ENCODE results near the gene WWTR1. TPM values are rescaled to one million over a fixed set of nuclear protein-coding genes. Genes with fewer than 3 reads are reported as not detected.

WWTR1 gene
- total and polyA plus RNA-seq, 2 of the 4 experiments (the other 2 are of a cell fraction), result 38.9 to 65.3 TPM

DNA sequence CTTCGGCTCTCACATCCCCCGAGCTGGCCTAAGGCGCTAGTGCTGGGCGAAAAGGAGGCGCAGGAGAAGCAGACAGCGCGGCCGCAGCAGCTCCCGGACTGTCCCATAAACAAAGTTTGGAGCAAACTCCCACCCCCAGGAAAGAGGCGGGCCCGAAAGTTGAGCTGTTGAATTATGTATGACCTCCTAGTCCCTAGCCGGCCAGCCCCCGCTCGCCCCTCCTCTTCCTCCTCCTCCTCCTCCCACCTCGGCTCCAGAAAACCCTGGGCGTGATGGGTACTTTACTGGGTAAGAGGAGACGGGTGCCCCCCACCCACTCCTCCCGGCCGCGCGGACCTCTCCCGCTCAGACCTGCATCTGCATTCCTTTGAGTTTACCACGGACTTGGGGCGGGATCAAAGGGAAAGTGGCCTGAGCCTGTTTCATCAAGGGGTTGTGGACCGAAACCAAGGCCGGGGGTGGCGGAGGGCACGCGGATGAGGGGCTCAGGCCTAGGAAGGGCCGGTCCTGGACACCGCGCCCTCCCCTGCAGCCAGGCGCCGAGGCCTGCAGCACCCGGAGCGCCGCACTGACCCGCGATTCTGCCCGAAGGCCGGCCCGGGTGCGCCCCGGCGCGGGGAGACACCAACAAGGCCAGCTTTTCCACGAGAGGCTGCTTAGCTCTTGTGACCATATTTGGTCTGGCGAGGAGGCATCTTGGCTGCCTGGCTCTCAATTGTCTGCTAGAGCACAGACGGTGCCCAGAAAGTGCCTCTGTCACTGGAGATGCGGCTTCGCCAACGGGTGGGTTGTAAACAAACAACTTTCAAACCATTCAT lies at the start of gene WWTR1 (continued):
- 0 out of 2 replicates have a peak, but pooled peaks have one; percentile 9 for TF ChIP-seq FOS (IDR thresholded peaks at IDR 0.05; ENCODE audit: low read depth, low read length)
- TF ChIP-seq, protein P1, sequence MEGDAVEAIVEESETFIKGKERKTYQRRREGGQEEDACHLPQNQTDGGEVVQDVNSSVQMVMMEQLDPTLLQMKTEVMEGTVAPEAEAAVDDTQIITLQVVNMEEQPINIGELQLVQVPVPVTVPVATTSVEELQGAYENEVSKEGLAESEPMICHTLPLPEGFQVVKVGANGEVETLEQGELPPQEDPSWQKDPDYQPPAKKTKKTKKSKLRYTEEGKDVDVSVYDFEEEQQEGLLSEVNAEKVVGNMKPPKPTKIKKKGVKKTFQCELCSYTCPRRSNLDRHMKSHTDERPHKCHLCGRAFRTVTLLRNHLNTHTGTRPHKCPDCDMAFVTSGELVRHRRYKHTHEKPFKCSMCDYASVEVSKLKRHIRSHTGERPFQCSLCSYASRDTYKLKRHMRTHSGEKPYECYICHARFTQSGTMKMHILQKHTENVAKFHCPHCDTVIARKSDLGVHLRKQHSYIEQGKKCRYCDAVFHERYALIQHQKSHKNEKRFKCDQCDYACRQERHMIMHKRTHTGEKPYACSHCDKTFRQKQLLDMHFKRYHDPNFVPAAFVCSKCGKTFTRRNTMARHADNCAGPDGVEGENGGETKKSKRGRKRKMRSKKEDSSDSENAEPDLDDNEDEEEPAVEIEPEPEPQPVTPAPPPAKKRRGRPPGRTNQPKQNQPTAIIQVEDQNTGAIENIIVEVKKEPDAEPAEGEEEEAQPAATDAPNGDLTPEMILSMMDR (conservative IDR thresholded peaks at IDR 0.05; ENCODE audit: low read depth, low read length), result peak; percentile 42

DNA sequence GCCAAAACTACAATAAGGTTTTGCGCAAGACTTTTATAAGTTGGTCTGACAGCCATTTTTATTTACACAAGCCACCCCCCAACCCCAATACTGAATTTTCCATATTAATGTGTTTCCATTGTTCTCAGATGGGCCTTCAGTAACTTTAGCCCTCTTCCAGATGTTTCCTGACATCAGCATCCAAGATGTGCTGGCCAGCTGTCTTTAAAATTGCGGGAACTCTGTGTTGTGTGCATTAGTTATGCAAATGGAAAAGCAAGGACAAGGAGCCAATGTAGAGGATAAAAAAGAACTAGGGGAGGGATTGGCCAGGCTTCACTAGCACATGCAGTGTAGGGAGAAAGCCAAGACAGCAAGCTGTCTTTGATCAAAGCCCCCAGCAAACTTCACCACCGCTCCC lies 49.1 kb upstream of the WWTR1 start:
- CTCF ChIA-PET, result no interaction called here
- Histone ChIP-seq H2AK9ac (replicated peaks; ENCODE audit: low read depth, low read length, poor library complexity) (no peak overlapping the region), H3K36me3 (ENCODE audit: control insufficient read depth, insufficient read depth, low read length) (no peaks in the 10 kb centered on the region), H2AFZ (replicated peaks; ENCODE audit: low read length, poor library complexity) (no peak overlapping the region), H3K4ac (ENCODE audit: low read depth, low read length) (no peak overlapping the region), H2BK120ac (ENCODE audit: low read depth, low read length) (no peak overlapping the region), H3K4me3 (ENCODE audit: insufficient read depth, low read depth, low read length) (no peak overlapping the region), H3K9ac (ENCODE audit: low read depth, low read length) (no peak overlapping the region), H3K27ac (ENCODE audit: insufficient read depth, low read length) (no peak overlapping the region; the same call in 1 of the 2 replicates), H4K5ac (ENCODE audit: low read depth, low read length) (no peak overlapping the region), H3K56ac (ENCODE audit: extremely low read depth, insufficient read depth, low read length) (no peak overlapping the region), H3K18ac (ENCODE audit: low read depth, low read length) (no peak overlapping the region), H3K27me3 (ENCODE audit: control insufficient read depth, insufficient read depth, low read length) (no peaks in the 10 kb centered on the region), H3K14ac (replicated peaks; ENCODE audit: low read depth, low read length) (no peak overlapping the region), H3K23ac (ENCODE audit: low read depth, low read length) (no peak overlapping the region), H3K9me3 (ENCODE audit: control insufficient read depth, insufficient read depth, low read length) (no peaks in the 10 kb centered on the region), H2AK5ac (ENCODE audit: low read depth, low read length) (no peak overlapping the region), H2BK20ac (ENCODE audit: low read depth, low read length) (no peak overlapping the region), H4K20me1 (ENCODE audit: insufficient read depth, low read length) (no peaks in the 10 kb centered on the region), H3K4me2 (ENCODE audit: low read depth, low read length) (no peak overlapping the region), H3K9me1 (ENCODE audit: insufficient read depth, low read length) (peaks cover 7% of the 10 kb centered on the region), H2BK15ac (ENCODE audit: low read depth, low read length) (no peak overlapping the region), H4K8ac (ENCODE audit: low read depth in 2 of 2, low read length in 2 of 2) (no peak overlapping the region), H2BK5ac (ENCODE audit: low read depth, low read length, poor library complexity, severe bottlenecking) (no peak overlapping the region), H3K4me1 (ENCODE audit: control insufficient read depth, insufficient read depth, low read length) (peaks cover 6% of the 10 kb centered on the region), H4K91ac (ENCODE audit: insufficient read depth, low read depth, low read length) (no peak overlapping the region), H3K79me1 (ENCODE audit: low read depth in 1 of 2, low read length in 2 of 2) (no peaks in the 10 kb centered on the region)
- in situ Hi-C loops (cut with MboI; ENCODE audit: low sequenced_read_pairs) (loop anchor here (25.0 kb wide), 2 partner anchors 595 to 745 kb away; no protein-coding TSS in a partner anchor), intact Hi-C loops (cut with micrococcal nuclease) (no loop called here), dilution Hi-C loops (cut with HindIII; ENCODE audit: low sequenced_read_pairs, unreplicated experiment) (no loop called here)
- BruUV-seq (replicated peaks), result no TSS peak
- ATAC-seq (ENCODE audit: low read depth) (no peak), DNase-seq (peak; percentile 54)
- POLR2A ChIA-PET (ENCODE audit: unreplicated experiment), result no interaction called here
- WGBS, 2 experiments (ENCODE audit: extremely low coverage in 2 of 2, insufficient read length in 1 of 2), result 86% methylated on average over 1 of the region's 3 CpGs; no CpG with 5 or more reads in 1 of the 2 experiments
- TF ChIP-seq FOS (IDR thresholded peaks at IDR 0.05; ENCODE audit: low read depth, low read length) (no peak), BHLHE40 (IDR thresholded peaks at IDR 0.05; ENCODE audit: low read depth, low read length) (no peak), SMC3 (IDR thresholded peaks at IDR 0.05; ENCODE audit: low read depth, low read length) (no peak), MAZ (IDR thresholded peaks at IDR 0.05; ENCODE audit: borderline replicate concordance, low read depth, low read length) (no peak), RCOR1 (IDR thresholded peaks at IDR 0.05; ENCODE audit: insufficient replicate concordance, low read length) (no peak), MAFK (IDR thresholded peaks at IDR 0.05; ENCODE audit: low read depth, low read length) (no peak), CHD1 (IDR thresholded peaks at IDR 0.05; ENCODE audit: low read depth, low read length) (no peak), NFE2L2 (IDR thresholded peaks at IDR 0.05; ENCODE audit: low read depth, low read length) (no peak), RAD21 (IDR thresholded peaks at IDR 0.05; ENCODE audit: low read length) (no peak)
- TF ChIP-seq, protein P2, sequence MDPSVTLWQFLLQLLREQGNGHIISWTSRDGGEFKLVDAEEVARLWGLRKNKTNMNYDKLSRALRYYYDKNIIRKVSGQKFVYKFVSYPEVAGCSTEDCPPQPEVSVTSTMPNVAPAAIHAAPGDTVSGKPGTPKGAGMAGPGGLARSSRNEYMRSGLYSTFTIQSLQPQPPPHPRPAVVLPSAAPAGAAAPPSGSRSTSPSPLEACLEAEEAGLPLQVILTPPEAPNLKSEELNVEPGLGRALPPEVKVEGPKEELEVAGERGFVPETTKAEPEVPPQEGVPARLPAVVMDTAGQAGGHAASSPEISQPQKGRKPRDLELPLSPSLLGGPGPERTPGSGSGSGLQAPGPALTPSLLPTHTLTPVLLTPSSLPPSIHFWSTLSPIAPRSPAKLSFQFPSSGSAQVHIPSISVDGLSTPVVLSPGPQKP (IDR thresholded peaks at IDR 0.05; ENCODE audit: borderline replicate concordance, low read depth, low read length), result no peak
- TF ChIP-seq, protein P3, sequence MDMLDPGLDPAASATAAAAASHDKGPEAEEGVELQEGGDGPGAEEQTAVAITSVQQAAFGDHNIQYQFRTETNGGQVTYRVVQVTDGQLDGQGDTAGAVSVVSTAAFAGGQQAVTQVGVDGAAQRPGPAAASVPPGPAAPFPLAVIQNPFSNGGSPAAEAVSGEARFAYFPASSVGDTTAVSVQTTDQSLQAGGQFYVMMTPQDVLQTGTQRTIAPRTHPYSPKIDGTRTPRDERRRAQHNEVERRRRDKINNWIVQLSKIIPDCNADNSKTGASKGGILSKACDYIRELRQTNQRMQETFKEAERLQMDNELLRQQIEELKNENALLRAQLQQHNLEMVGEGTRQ (IDR thresholded peaks at IDR 0.05; ENCODE audit: low read depth, low read length), result no peak

All from IMR-90 (cell line).